Kidney epithelial cell (primary cell): Measurements from ENCODE around the gene RBCK1. TPM values are rescaled to one million over a fixed set of nuclear protein-coding genes. Genes with fewer than 3 reads are reported as not detected.
A peak's percentile ranks its signal among the peaks of the same experiment; 100 is the strongest.

ENCODE experiments used
- DNase-seq: peaks from one replicate; pipeline ENCODE4 v3.0.0-alpha.2; 2010; ENCODE audit warnings: low read depth
- H3K27me3 ChIP-seq: 2 replicates; pipeline ENCODE4 v1.6.0; 2011; ENCODE audit warnings: low read length; ENCODE audit not compliant: control insufficient read depth, insufficient read depth
- H3K36me3 ChIP-seq: 2 replicates; pipeline ENCODE4 v1.5.1; 2011; ENCODE audit warnings: low read length; ENCODE audit not compliant: control insufficient read depth, insufficient read depth
- H3K4me3 ChIP-seq: 2 replicates; pipeline ENCODE4 v1.5.1; 2011; ENCODE audit warnings: low read depth, mild to moderate bottlenecking, control low read depth, low read length
- CTCF ChIP-seq: IDR thresholded peaks from 2 replicates; pipeline ENCODE4 v1.5.1; 2011; ENCODE audit warnings: mild to moderate bottlenecking, moderate library complexity, low read length, control low read depth, inconsistent platforms; ENCODE audit not compliant: insufficient read depth, poor library complexity, severe bottlenecking
- total RNA-seq: library from RNA; depleted of rRNA; stranded (reverse); fragments of >200 nt; gene quantifications from 2 replicates; pipeline ENCODE4 v1.2.3, GENCODE V29; 2015

The RBCK1 gene
- total RNA-seq, 1 donor from 2014 or later, result 292 TPM

GRCh38 chr20:454951-455350, 46.9 kb downstream of the RBCK1 start:
- H3K36me3 ChIP-seq, result no peaks in the 10 kb centered on the region
- DNase-seq, result no peak
- no peak for TF ChIP-seq CTCF
- no peaks in the 10 kb centered on the region for H3K27me3 ChIP-seq
- H3K4me3 ChIP-seq, result no peak overlapping the region

DNA sequence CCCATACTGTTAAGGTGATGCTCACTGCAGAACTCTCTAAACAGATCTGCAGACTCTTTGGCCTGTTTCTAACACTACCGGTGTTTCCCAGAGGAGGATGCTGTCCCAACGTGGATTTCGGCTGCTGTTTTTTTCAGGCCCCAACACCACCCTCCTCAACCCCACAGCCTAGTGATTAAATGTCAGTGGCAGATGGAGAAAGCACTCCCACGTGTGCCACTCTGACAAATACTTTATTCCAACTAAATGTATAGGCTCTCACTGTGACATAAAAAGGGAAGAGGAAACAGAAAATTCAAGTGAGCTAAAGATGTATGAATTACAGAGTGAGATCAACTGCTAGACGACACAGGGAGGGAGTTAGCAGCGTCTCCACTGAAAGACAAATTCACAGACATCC, 50.7 kb downstream of the RBCK1 start:
- Histone ChIP-seq H3K36me3 (no peaks in the 10 kb centered on the region), H3K27me3 (no peaks in the 10 kb centered on the region), H3K4me3 (no peak overlapping the region)
- no peak for TF ChIP-seq CTCF
- DNase-seq, result no peak

DNA sequence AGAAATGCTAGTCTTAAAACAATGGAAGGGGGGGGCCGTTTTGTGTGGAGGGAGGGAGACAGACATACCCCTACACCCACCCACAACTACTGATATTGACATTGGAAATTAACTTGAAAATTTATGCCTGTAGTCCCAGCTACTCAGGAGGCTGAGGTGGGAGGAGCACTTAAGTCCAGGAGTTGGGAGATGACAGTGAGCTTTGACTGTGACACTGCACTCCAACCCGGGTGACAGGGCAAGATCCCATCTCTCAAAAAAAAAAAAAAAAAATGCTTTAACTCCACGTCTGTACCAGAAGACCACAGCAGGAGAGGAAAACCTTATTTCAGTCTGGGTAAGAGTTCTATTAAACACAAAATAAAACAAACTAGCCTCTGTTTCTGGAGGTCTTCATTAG, 52.1 kb downstream of the RBCK1 start:
- TF ChIP-seq CTCF, result no peak
- Histone ChIP-seq H3K27me3 (no peaks in the 10 kb centered on the region), H3K36me3 (no peaks in the 10 kb centered on the region), H3K4me3 (no peak overlapping the region)
- no peak for DNase-seq

GRCh38 chr20:460707-461106, 52.6 kb downstream of the RBCK1 start:
- H3K4me3 ChIP-seq, result peak overlapping the region; percentile 9
- no peak for DNase-seq
- H3K27me3 ChIP-seq, result no peaks in the 10 kb centered on the region
- H3K36me3 ChIP-seq, result no peaks in the 10 kb centered on the region
- no peak for TF ChIP-seq CTCF

DNA sequence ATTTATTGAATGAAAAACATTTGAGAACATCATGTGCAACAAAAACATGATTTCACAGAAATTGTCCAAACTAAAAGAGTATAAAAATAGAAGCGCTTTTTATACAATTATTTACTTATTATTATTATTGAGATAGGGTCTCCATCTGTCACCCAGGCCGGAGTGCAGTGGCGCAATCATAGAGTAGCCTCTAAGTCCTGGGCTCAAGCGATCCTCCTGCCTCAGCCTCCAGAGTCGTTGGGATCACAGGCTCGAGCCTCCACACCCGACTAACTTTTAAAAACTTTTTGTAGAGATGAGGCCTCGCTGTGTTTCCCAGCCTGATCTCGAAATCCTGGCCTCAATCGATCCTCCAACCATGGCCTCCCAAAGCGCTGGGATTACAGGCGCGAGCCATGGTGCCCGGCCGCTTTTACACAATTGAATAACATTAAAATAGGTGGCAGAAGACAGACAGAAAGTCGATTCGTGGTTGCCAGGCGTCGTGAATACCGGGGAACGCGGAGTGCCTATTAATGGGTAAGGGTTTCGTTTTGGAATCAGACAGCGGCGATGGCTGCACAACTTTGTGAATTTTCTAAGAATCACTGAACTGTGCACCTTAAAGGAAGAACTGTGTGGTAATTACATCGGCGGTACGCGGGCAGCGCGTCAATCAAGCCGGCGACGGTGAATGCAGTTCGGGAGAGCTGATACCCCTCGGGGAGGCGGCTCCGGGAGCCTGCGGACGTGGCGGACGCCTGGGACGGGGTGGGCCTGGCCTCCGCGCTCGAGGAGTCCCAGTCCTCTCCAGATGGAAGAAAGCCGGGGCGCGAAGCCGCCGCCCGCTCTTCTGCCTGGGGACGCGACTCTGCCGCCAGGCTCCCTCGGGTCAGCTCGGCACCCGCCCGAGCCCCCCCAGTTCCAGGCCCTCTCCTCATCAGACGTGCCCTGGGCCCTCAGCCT, 53.4 kb downstream of the RBCK1 start:
- peak overlapping the region; percentile 86 for H3K4me3 ChIP-seq
- no peaks in the 10 kb centered on the region for H3K27me3 ChIP-seq
- no peaks in the 10 kb centered on the region for H3K36me3 ChIP-seq
- no peak for DNase-seq
- TF ChIP-seq CTCF, result no peak
